Measurements from ENCODE around the gene CLDN4.
"Not testable (repeated sequence)": the region's sequence is repeated elsewhere in the genome, so short reads cannot be mapped to it uniquely, and the experiment has no call there.

CLDN4 gene

GRCh38 chr7:73841689-73842066 lies 10.9 kb downstream of the CLDN4 start:
- in situ Hi-C loops (cut with MboI; ENCODE audit: low sequenced_read_pairs): no loop called here

GRCh38 chr7:73842067-73842976 lies 11.5 kb downstream of the CLDN4 start, which contains the start of gene METTL27:
Gene METTL27, minus strand, starts transcription at chr7:73842516. Its CDS starts 376 bp downstream, at chr7:73842140.
- in situ Hi-C loops (cut with MboI; ENCODE audit: low sequenced_read_pairs): no loop called here

GRCh38 chr7:73844131-73844547 lies 13.3 kb downstream of the CLDN4 start:
- in situ Hi-C loops (cut with MboI; ENCODE audit: low sequenced_read_pairs): no loop called here

GRCh38 chr7:73844848-73845460 lies 14.2 kb downstream of the CLDN4 start:
- in situ Hi-C loops (cut with MboI; ENCODE audit: low sequenced_read_pairs): no loop called here

GRCh38 chr7:73845701-73846195 lies 15.0 kb downstream of the CLDN4 start:
- in situ Hi-C loops (cut with MboI; ENCODE audit: low sequenced_read_pairs): not testable (repeated sequence)

GRCh38 chr7:73847941-73848723 lies 17.3 kb downstream of the CLDN4 start:
- in situ Hi-C loops (cut with MboI; ENCODE audit: low sequenced_read_pairs): no loop called here

- in situ Hi-C loops (cut with MboI; ENCODE audit: low sequenced_read_pairs): loop anchor here (25.0 kb wide), 1 partner anchor 337 kb away; no protein-coding TSS in a partner anchor
Measured at GRCh38 chr7:73850781-73851207, 20.0 kb downstream of the CLDN4 start.

- in situ Hi-C loops (cut with MboI; ENCODE audit: low sequenced_read_pairs): loop anchor here (25.0 kb wide), 1 partner anchor 336 kb away; no protein-coding TSS in a partner anchor
Measured at GRCh38 chr7:73851410-73852338, 20.9 kb downstream of the CLDN4 start.

GRCh38 chr7:73852500-73852899 lies 21.7 kb downstream of the CLDN4 start:
- in situ Hi-C loops (cut with MboI; ENCODE audit: low sequenced_read_pairs): loop anchor here (25.0 kb wide), 1 partner anchor 335 kb away; no protein-coding TSS in a partner anchor

- in situ Hi-C loops (cut with MboI; ENCODE audit: low sequenced_read_pairs): loop anchor here (25.0 kb wide), 1 partner anchor 330 kb away; no protein-coding TSS in a partner anchor
Measured at GRCh38 chr7:73856941-73857340, 26.1 kb downstream of the CLDN4 start.

- in situ Hi-C loops (cut with MboI; ENCODE audit: low sequenced_read_pairs): loop anchor here (25.0 kb wide), 1 partner anchor 328 kb away; no protein-coding TSS in a partner anchor
Measured at GRCh38 chr7:73858807-73859206, 28.0 kb downstream of the CLDN4 start.

GRCh38 chr7:73860859-73861258 lies 30.1 kb downstream of the CLDN4 start, which contains the start of gene TMEM270:
Gene TMEM270, plus strand, starts transcription at chr7:73861159. Its CDS starts 36 bp downstream, at chr7:73861195.
- in situ Hi-C loops (cut with MboI; ENCODE audit: low sequenced_read_pairs): loop anchor here (10.0 to 25.0 kb wide), 2 partner anchors 164 to 326 kb away; partner anchors contain the start of gene ELN

- in situ Hi-C loops (cut with MboI; ENCODE audit: low sequenced_read_pairs): loop anchor here (10.0 to 25.0 kb wide), 2 partner anchors 163 to 326 kb away; partner anchors contain the start of gene ELN
Measured at GRCh38 chr7:73861305-73861704, 30.5 kb downstream of the CLDN4 start.

GRCh38 chr7:73864981-73865711 lies 34.4 kb downstream of the CLDN4 start:
- in situ Hi-C loops (cut with MboI; ENCODE audit: low sequenced_read_pairs): loop anchor here (10.0 to 25.0 kb wide), 2 partner anchors 160 to 322 kb away; partner anchors contain the start of gene ELN

GRCh38 chr7:73865738-73866445 lies 35.1 kb downstream of the CLDN4 start:
- in situ Hi-C loops (cut with MboI; ENCODE audit: low sequenced_read_pairs): loop anchor here (10.0 to 25.0 kb wide), 2 partner anchors 159 to 321 kb away; partner anchors contain the start of gene ELN

GRCh38 chr7:73866446-73866767 lies 35.6 kb downstream of the CLDN4 start:
- in situ Hi-C loops (cut with MboI; ENCODE audit: low sequenced_read_pairs): loop anchor here (10.0 to 25.0 kb wide), 2 partner anchors 158 to 321 kb away; partner anchors contain the start of gene ELN

- in situ Hi-C loops (cut with MboI; ENCODE audit: low sequenced_read_pairs): loop anchor here (10.0 to 25.0 kb wide), 2 partner anchors 156 to 318 kb away; partner anchors contain the start of gene ELN
Measured at GRCh38 chr7:73869011-73869798, 38.4 kb downstream of the CLDN4 start.

All from HL-60/S4 treated with retinoic acid at 250 ng/mL for 4 days and 3 days (cell line).